ENCODE results near the gene GALNT7. TPM values are rescaled to one million over a fixed set of nuclear protein-coding genes. Genes with fewer than 3 reads are reported as not detected.
A peak's percentile ranks its signal among the peaks of the same experiment; 100 is the strongest.

Gene GALNT7
- total and polyA plus RNA-seq, 2 experiments from 2014 or later: 12.9 to 14.1 TPM

- H3K4me3 ChIP-seq: peak overlapping the region; percentile 97
- no peaks in the 10 kb centered on the region for H3K27me3 ChIP-seq
- peaks cover 5% of the 10 kb centered on the region for H3K4me1 ChIP-seq (ENCODE audit: low read depth)
- peak overlapping the region; percentile 68 for H3K27ac ChIP-seq
- H3K9me3 ChIP-seq (ENCODE audit: low read depth): no peaks in the 10 kb centered on the region
- DNase-seq (ENCODE audit: low read depth in 1 of 2, low spot score in 1 of 2): peak; percentile 38 to 48
- H3K36me3 ChIP-seq: no peaks in the 10 kb centered on the region
- TF ChIP-seq CTCF (IDR thresholded peaks at IDR 0.05; ENCODE audit: low read depth, low read length): no peak
These were observed 734 bp upstream of the GALNT7 start for GRCh38 chr4:173167758-173168395.

DNA sequence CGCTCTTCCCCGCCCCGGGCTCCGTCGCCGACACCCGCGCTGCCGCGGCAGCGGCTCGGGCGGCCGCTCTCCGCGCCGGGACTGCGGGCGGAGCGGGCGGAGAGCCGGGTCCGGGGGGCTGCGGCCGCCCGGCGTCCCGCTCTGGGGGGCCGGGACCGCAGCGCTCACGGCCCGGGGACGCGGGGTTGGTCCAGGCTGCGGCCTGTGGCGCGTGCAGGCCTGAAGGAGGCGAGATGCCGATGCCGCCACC lies 492 bp downstream of the GALNT7 start:
- Histone ChIP-seq H3K27ac (peak overlapping the region; percentile 68), H3K9me3 (ENCODE audit: low read depth) (no peaks in the 10 kb centered on the region), H3K4me3 (peak overlapping the region; percentile 97), H3K27me3 (no peaks in the 10 kb centered on the region), H3K4me1 (ENCODE audit: low read depth) (peaks cover 10% of the 10 kb centered on the region), H3K36me3 (no peaks in the 10 kb centered on the region)
- no peak for TF ChIP-seq CTCF (IDR thresholded peaks at IDR 0.05; ENCODE audit: low read depth, low read length)
- DNase-seq (ENCODE audit: low read depth in 1 of 2, low spot score in 1 of 2): no peak

GRCh38 chr4:173169428-173170181 lies 994 bp downstream of the GALNT7 start:
- TF ChIP-seq CTCF (IDR thresholded peaks at IDR 0.05; ENCODE audit: low read depth, low read length): no peak
- H3K27me3 ChIP-seq: no peaks in the 10 kb centered on the region
- peak; percentile 77 to 80 for DNase-seq (ENCODE audit: low read depth in 1 of 2, low spot score in 1 of 2)
- no peaks in the 10 kb centered on the region for H3K36me3 ChIP-seq
- H3K27ac ChIP-seq: peak overlapping the region; percentile 68
- peaks cover 15% of the 10 kb centered on the region for H3K4me1 ChIP-seq (ENCODE audit: low read depth)
- no peaks in the 10 kb centered on the region for H3K9me3 ChIP-seq (ENCODE audit: low read depth)
- H3K4me3 ChIP-seq: peak overlapping the region; percentile 97

DNA sequence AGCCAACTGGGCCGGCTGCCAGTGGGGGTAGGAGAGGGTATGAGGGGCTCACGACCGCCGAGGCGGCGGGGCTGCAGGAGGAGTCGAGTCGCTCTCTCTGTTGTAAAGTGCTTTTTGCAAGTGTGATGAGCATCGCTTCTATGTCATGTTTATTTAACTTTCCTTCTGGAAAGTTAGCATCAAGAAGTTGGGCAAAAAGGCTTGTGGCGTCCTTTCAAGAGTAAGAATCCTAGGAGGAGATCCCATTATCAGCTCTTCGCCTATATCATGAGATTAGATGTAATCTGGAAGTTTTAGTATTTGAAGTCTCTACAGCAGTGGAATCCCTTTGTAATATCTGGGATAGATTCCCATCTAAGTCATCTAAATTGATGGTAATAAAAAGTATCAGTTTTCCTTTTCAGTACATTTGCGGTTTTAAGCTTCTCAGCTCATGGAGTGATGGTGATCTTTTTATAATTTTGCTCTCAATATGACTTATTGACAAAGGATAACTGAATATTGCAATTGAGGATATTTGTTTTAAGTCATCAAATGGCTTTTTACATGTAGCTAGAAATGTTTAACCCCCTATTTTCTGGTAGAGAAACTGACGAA lies 1.7 kb downstream of the GALNT7 start:
- peak overlapping the region; percentile 68 for H3K27ac ChIP-seq
- H3K27me3 ChIP-seq: no peaks in the 10 kb centered on the region
- peak overlapping the region; percentile 97 for H3K4me3 ChIP-seq
- TF ChIP-seq CTCF (IDR thresholded peaks at IDR 0.05; ENCODE audit: low read depth, low read length): no peak
- H3K9me3 ChIP-seq (ENCODE audit: low read depth): no peaks in the 10 kb centered on the region
- peaks cover 16% of the 10 kb centered on the region for H3K4me1 ChIP-seq (ENCODE audit: low read depth)
- no peaks in the 10 kb centered on the region for H3K36me3 ChIP-seq
- DNase-seq (ENCODE audit: low read depth in 1 of 2, low spot score in 1 of 2): no peak

- peak; percentile 43 for TF ChIP-seq CTCF (IDR thresholded peaks at IDR 0.05; ENCODE audit: low read depth, low read length)
- Histone ChIP-seq H3K36me3 (no peaks in the 10 kb centered on the region), H3K27me3 (no peaks in the 10 kb centered on the region), H3K27ac (no peak overlapping the region), H3K4me1 (ENCODE audit: low read depth) (peaks cover 16% of the 10 kb centered on the region), H3K4me3 (no peak overlapping the region), H3K9me3 (ENCODE audit: low read depth) (no peaks in the 10 kb centered on the region)
- peak; percentile 25 to 46 for DNase-seq (ENCODE audit: low read depth in 1 of 2, low spot score in 1 of 2)
These were observed 2.5 kb downstream of the GALNT7 start for GRCh38 chr4:173171098-173171497.
